Measurements from ENCODE around the gene IL1RAPL1.

The IL1RAPL1 gene

DNA sequence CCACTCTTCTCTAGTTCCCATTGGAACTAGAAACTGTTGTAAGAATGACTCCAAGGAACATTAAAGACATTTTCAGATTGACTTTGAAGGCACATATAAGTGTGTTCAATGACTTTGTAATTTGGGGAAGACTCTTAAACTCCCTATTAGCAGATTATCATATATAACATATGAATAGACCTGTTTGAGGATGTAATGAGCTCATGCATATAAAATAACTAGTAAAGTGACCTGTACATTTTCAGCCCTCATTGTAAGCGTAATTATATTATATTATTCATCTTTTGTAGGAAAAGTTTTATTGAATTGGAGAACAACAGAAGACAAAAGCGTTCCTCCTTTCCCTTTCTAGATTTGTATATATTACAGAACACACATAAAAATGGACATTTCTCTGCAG, 455.1 kb downstream of the IL1RAPL1 start:
- no peaks in the 10 kb centered on the region for H3K9me3 ChIP-seq (ENCODE audit: insufficient read depth, low read length)
- H3K27me3 ChIP-seq (ENCODE audit: insufficient read depth, insufficient read length), result no peaks in the 10 kb centered on the region
- no peak overlapping the region for H3K4me3 ChIP-seq (ENCODE audit: insufficient read length, low read depth)
- H3K36me3 ChIP-seq (ENCODE audit: insufficient read depth, insufficient read length, low read length), result no peaks in the 10 kb centered on the region
- DNase-seq (ENCODE audit: low read depth, low spot score), result no peak
- H3K4me1 ChIP-seq (ENCODE audit: insufficient read depth, insufficient read length), result no peaks in the 10 kb centered on the region
- H3K9ac ChIP-seq (ENCODE audit: insufficient read length, low read depth), result no peak overlapping the region
- TF ChIP-seq SUZ12 (IDR thresholded peaks at IDR 0.05; ENCODE audit: extremely low read depth, insufficient read depth, insufficient read length) (no peak), ZNF274 (IDR thresholded peaks at IDR 0.05; ENCODE audit: low read depth, low read length) (no peak), YY1 (IDR thresholded peaks at IDR 0.05; ENCODE audit: insufficient read depth, insufficient read length) (no peak)

DNA sequence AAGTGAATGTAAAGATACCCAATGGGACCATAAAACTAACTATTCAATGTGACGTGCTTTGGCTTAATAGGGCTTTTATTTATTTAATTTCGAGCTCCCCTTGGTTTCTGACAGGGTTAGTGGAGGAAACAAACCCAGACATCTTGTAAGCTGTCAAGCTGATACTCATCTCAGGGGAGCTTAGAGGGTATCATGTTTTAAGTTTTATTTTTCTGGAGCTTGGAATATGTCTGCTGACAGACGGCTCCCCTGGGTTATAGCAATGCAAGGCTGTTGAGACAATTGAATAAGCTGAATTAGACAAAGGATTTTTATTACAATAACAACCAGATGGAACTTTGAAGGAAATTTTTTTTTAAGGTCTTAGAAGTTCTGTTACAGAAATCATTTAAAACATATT, 456.5 kb downstream of the IL1RAPL1 start:
- Histone ChIP-seq H3K9ac (ENCODE audit: insufficient read length, low read depth) (no peak overlapping the region), H3K27me3 (ENCODE audit: insufficient read depth, insufficient read length) (no peaks in the 10 kb centered on the region), H3K36me3 (ENCODE audit: insufficient read depth, insufficient read length, low read length) (no peaks in the 10 kb centered on the region), H3K4me1 (ENCODE audit: insufficient read depth, insufficient read length) (no peaks in the 10 kb centered on the region), H3K9me3 (ENCODE audit: insufficient read depth, low read length) (no peaks in the 10 kb centered on the region), H3K4me3 (ENCODE audit: insufficient read length, low read depth) (no peak overlapping the region)
- no peak for DNase-seq (ENCODE audit: low read depth, low spot score)
- no peak for TF ChIP-seq ZNF274 (IDR thresholded peaks at IDR 0.05; ENCODE audit: low read depth, low read length)
- TF ChIP-seq SUZ12 (IDR thresholded peaks at IDR 0.05; ENCODE audit: extremely low read depth, insufficient read depth, insufficient read length), result no peak
- no peak for TF ChIP-seq YY1 (IDR thresholded peaks at IDR 0.05; ENCODE audit: insufficient read depth, insufficient read length)

DNA sequence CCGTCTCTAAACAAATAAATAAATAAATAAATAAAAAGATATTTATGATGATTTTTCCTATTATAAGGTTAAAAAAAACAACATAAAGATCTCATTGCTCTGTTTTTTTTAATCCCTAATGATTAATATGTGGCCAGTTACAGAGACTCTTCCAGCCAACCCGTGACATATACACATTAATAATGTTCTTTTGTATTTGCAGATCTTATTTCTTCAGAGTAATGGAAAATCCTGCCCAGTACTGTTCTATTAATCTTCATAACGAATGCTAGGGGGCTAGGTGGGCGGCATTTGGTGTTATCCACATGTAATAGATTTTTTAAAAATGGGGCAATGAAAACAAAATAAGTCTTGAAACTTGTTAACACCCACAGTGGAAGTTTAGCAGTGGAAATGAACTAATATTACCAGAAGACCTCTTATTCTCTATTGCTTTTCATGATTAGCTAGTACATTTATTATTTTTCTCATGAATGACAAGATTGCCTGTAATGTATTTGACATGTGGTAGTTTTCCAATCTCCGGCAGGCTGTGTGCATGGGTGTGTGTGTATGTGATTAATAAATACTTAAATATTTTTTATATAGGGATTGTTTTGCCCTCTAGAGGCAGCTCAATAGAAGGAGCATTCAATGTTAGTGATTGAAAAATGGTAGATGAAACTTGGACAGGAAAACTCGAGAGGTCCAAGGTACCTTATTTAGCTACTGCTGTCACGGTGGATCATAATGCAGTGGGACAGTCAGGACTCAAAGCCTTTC, 457.4 kb downstream of the IL1RAPL1 start:
- Histone ChIP-seq H3K9me3 (ENCODE audit: insufficient read depth, low read length) (no peaks in the 10 kb centered on the region), H3K4me3 (ENCODE audit: insufficient read length, low read depth) (no peak overlapping the region), H3K27me3 (ENCODE audit: insufficient read depth, insufficient read length) (no peaks in the 10 kb centered on the region), H3K9ac (ENCODE audit: insufficient read length, low read depth) (no peak overlapping the region), H3K4me1 (ENCODE audit: insufficient read depth, insufficient read length) (no peaks in the 10 kb centered on the region), H3K36me3 (ENCODE audit: insufficient read depth, insufficient read length, low read length) (no peaks in the 10 kb centered on the region)
- TF ChIP-seq YY1 (IDR thresholded peaks at IDR 0.05; ENCODE audit: insufficient read depth, insufficient read length) (no peak), ZNF274 (IDR thresholded peaks at IDR 0.05; ENCODE audit: low read depth, low read length) (no peak), SUZ12 (IDR thresholded peaks at IDR 0.05; ENCODE audit: extremely low read depth, insufficient read depth, insufficient read length) (no peak)
- DNase-seq (ENCODE audit: low read depth, low spot score), result no peak

DNA sequence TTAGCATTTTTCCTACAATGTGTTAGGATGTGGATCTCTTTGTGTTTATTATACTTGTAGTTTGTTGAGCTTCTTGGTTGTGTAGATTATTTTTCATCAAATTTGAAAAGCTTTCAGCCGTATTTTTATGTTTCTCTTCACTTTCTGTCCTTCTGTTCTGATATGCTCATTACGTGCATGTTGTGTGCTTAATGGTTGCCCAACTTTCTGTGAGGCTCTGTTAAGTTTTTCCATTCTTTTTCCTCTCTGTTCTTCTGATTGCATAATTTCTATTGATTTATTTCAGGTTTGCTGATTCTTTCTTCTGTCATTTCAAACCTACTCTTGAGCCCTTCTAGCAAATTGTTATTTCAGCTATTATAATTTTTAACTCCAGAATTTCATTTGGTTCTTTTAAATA, 478.2 kb downstream of the IL1RAPL1 start:
- Histone ChIP-seq H3K27me3 (ENCODE audit: insufficient read depth, insufficient read length) (no peaks in the 10 kb centered on the region), H3K4me3 (ENCODE audit: insufficient read length, low read depth) (no peak overlapping the region), H3K36me3 (ENCODE audit: insufficient read depth, insufficient read length, low read length) (no peaks in the 10 kb centered on the region), H3K4me1 (ENCODE audit: insufficient read depth, insufficient read length) (no peaks in the 10 kb centered on the region), H3K9me3 (ENCODE audit: insufficient read depth, low read length) (no peaks in the 10 kb centered on the region), H3K9ac (ENCODE audit: insufficient read length, low read depth) (no peak overlapping the region)
- DNase-seq (ENCODE audit: low read depth, low spot score), result no peak
- TF ChIP-seq ZNF274 (IDR thresholded peaks at IDR 0.05; ENCODE audit: low read depth, low read length), result no peak
- TF ChIP-seq YY1 (IDR thresholded peaks at IDR 0.05; ENCODE audit: insufficient read depth, insufficient read length), result no peak
- no peak for TF ChIP-seq SUZ12 (IDR thresholded peaks at IDR 0.05; ENCODE audit: extremely low read depth, insufficient read depth, insufficient read length)

DNA sequence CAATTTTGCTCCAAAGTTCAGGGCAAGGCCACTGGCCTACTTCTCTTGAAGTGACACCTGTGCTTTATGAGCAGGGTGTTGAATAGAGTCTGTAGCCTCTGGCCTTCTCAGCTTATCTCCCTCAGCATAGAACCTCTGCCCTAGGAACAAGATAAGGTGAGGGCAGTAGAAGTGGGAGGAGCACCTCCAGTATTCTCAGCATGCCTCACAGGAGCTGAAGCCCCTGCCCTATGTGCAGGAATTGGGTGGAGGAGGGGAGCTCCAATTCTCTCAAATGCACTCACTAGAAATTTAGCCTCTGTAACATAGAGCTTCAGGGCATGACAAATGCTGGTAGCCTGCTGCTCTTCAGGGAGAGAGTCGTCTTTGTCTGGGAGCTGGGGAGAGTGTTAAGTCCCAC, 479.3 kb downstream of the IL1RAPL1 start:
- Histone ChIP-seq H3K4me1 (ENCODE audit: insufficient read depth, insufficient read length) (no peaks in the 10 kb centered on the region), H3K9ac (ENCODE audit: insufficient read length, low read depth) (no peak overlapping the region), H3K36me3 (ENCODE audit: insufficient read depth, insufficient read length, low read length) (no peaks in the 10 kb centered on the region), H3K9me3 (ENCODE audit: insufficient read depth, low read length) (no peaks in the 10 kb centered on the region), H3K4me3 (ENCODE audit: insufficient read length, low read depth) (no peak overlapping the region), H3K27me3 (ENCODE audit: insufficient read depth, insufficient read length) (no peaks in the 10 kb centered on the region)
- TF ChIP-seq YY1 (IDR thresholded peaks at IDR 0.05; ENCODE audit: insufficient read depth, insufficient read length) (no peak), SUZ12 (IDR thresholded peaks at IDR 0.05; ENCODE audit: extremely low read depth, insufficient read depth, insufficient read length) (no peak), ZNF274 (IDR thresholded peaks at IDR 0.05; ENCODE audit: low read depth, low read length) (no peak)
- no peak for DNase-seq (ENCODE audit: low read depth, low spot score)

DNA sequence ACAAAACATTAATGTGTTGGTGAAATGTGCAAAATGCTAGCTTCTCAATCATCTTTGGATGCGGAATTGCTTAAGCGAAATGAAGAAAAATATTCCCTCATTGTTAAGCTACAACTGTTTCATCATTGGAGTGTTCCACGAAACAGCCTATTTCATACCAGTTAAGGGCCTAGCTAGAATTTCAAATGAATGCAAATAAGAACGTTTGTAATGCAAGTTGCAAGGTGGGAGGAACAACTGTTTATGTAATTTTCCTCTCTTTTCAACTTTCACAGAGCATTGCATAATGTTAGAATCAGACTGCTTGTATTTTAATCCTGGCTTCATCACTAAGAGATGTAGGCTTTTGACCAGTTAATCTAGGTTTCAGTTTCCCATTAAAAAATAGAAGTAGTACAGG, 480.1 kb downstream of the IL1RAPL1 start:
- Histone ChIP-seq H3K27me3 (ENCODE audit: insufficient read depth, insufficient read length) (no peaks in the 10 kb centered on the region), H3K9ac (ENCODE audit: insufficient read length, low read depth) (no peak overlapping the region), H3K4me3 (ENCODE audit: insufficient read length, low read depth) (no peak overlapping the region), H3K4me1 (ENCODE audit: insufficient read depth, insufficient read length) (no peaks in the 10 kb centered on the region), H3K36me3 (ENCODE audit: insufficient read depth, insufficient read length, low read length) (no peaks in the 10 kb centered on the region), H3K9me3 (ENCODE audit: insufficient read depth, low read length) (no peaks in the 10 kb centered on the region)
- no peak for TF ChIP-seq SUZ12 (IDR thresholded peaks at IDR 0.05; ENCODE audit: extremely low read depth, insufficient read depth, insufficient read length)
- no peak for TF ChIP-seq ZNF274 (IDR thresholded peaks at IDR 0.05; ENCODE audit: low read depth, low read length)
- no peak for TF ChIP-seq YY1 (IDR thresholded peaks at IDR 0.05; ENCODE audit: insufficient read depth, insufficient read length)
- DNase-seq (ENCODE audit: low read depth, low spot score), result no peak

DNA sequence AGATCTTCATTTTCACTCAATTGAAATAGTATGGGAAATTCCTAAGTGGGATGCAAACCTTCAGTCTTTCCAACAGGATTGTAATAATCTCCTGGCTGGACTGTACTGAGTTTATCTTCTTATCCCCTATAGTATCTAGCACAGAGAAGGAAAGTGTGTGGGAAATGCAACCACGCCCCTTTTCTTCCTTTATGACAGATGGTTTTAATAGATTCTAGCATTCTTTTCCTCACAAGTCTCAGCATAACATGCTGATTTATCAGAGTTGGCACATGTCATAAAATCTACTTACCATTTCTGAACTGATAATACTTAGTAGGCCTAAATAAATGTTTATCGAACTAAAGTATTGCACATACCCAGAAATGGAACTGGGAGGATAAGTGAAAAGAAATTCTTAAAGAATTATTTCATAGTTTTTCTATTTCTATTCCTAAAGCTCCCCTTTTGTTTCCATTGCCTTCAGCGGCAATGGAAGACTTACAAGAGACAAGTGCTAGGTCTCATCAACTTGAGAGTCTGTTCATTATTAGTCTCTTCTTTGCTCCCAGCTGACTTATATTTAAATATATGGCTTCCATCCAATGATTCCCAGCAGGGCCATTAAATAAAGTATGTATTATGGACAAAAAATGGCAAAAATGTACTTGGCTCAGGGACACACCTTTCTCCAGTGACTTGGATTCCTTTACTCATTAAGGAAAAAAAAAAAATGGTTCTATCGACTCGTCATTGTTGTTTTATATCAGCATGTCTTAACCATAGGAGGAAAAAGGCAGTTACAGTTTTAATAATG, 484.5 kb downstream of the IL1RAPL1 start:
- Histone ChIP-seq H3K4me3 (ENCODE audit: insufficient read length, low read depth) (no peak overlapping the region), H3K9ac (ENCODE audit: insufficient read length, low read depth) (no peak overlapping the region), H3K36me3 (ENCODE audit: insufficient read depth, insufficient read length, low read length) (no peaks in the 10 kb centered on the region), H3K9me3 (ENCODE audit: insufficient read depth, low read length) (no peaks in the 10 kb centered on the region), H3K27me3 (ENCODE audit: insufficient read depth, insufficient read length) (no peaks in the 10 kb centered on the region), H3K4me1 (ENCODE audit: insufficient read depth, insufficient read length) (no peaks in the 10 kb centered on the region)
- DNase-seq (ENCODE audit: low read depth, low spot score), result no peak
- TF ChIP-seq YY1 (IDR thresholded peaks at IDR 0.05; ENCODE audit: insufficient read depth, insufficient read length) (no peak), SUZ12 (IDR thresholded peaks at IDR 0.05; ENCODE audit: extremely low read depth, insufficient read depth, insufficient read length) (no peak), ZNF274 (IDR thresholded peaks at IDR 0.05; ENCODE audit: low read depth, low read length) (no peak)

Data from NT2/D1 (cell line).